Measurements from ENCODE around the gene SUB1.
A peak's percentile ranks its signal among the peaks of the same experiment; 100 is the strongest.
"Not testable (repeated sequence)": the region's sequence is repeated elsewhere in the genome, so short reads cannot be mapped to it uniquely, and the experiment has no call there.

SUB1 gene

DNA sequence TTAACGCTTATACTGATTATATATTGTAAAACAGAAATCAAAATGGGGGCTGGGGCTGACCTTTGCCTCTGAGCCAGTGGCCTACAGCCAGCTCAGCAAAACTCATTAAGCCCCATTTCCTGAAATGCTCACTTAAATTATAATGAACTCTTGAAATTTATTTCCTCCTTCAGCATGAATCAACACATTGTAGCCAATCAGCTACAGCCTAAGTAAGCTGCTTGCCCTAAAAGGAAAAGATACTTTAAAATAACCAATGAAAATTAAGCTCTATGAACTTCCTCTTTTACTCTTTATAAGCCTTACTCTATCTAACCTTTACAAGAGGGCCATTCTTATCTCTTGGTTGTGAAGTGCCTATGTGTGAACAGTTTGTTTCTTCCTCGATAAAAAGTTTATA lies 33.5 kb upstream of the SUB1 start:
- Histone ChIP-seq H3K4me3 (replicated peaks; ENCODE audit: insufficient read depth, low read length) (no peak overlapping the region), H3K27me3 (ENCODE audit: insufficient read depth, poor library complexity, severe bottlenecking) (no peaks in the 10 kb centered on the region), H3K27ac (replicated peaks) (no peak overlapping the region)
- TF ChIP-seq, protein P1, sequence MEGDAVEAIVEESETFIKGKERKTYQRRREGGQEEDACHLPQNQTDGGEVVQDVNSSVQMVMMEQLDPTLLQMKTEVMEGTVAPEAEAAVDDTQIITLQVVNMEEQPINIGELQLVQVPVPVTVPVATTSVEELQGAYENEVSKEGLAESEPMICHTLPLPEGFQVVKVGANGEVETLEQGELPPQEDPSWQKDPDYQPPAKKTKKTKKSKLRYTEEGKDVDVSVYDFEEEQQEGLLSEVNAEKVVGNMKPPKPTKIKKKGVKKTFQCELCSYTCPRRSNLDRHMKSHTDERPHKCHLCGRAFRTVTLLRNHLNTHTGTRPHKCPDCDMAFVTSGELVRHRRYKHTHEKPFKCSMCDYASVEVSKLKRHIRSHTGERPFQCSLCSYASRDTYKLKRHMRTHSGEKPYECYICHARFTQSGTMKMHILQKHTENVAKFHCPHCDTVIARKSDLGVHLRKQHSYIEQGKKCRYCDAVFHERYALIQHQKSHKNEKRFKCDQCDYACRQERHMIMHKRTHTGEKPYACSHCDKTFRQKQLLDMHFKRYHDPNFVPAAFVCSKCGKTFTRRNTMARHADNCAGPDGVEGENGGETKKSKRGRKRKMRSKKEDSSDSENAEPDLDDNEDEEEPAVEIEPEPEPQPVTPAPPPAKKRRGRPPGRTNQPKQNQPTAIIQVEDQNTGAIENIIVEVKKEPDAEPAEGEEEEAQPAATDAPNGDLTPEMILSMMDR (IDR thresholded peaks at IDR 0.05; ENCODE audit: insufficient read depth, low read length) = no peak
- no peak for TF ChIP-seq SPI1 (IDR thresholded peaks at IDR 0.05; ENCODE audit: borderline replicate concordance, low read depth)
- no peak for DNase-seq (ENCODE audit: low read depth in 1 of 2, low spot score in 1 of 2)

DNA sequence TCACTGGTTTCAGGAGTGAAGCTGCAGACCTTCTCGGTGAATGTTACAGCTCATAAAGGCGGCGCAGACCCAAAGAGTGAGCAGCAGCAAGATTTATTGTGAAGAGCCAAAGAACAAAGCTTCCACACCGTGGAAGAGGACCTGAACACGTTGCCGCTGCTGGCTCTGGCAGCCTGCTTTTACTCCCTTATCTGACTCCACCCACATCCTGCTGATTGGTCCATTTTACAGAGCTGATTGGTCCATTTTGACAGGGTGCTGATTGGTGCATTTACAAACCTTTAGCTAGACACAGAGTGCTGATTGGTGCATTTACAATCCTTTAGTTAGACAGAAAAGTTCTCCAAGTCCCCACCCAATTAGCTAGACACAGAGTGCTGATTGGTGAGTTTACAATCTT lies 32.9 kb upstream of the SUB1 start:
- not testable (repeated sequence) for DNase-seq (ENCODE audit: low read depth in 1 of 2, low spot score in 1 of 2); H3K4me3 ChIP-seq (replicated peaks; ENCODE audit: insufficient read depth, low read length); H3K27ac ChIP-seq (replicated peaks); H3K27me3 ChIP-seq (ENCODE audit: insufficient read depth, poor library complexity, severe bottlenecking)

DNA sequence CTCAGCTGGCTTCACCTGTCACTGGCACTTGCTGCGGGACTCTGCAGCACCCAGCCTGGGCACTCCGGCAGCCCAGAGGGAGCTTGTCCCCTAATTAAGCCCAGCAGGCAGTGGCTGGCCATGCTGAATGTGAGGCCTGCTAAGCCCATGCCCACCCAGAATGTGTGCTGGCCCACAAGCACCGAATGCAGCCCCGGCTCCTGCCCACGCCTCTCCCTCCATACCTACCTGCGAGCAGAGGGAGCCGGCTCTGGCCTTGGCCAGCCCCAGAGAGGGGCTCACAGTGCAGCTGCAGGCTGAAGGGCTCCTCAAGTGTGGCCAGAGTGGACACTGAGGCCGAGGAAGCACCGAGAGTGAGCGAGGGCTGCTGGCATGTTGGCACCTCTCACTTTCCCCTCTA lies 32.4 kb upstream of the SUB1 start:
- Histone ChIP-seq H3K27me3 (ENCODE audit: insufficient read depth, poor library complexity, severe bottlenecking) (no peaks in the 10 kb centered on the region), H3K4me3 (replicated peaks; ENCODE audit: insufficient read depth, low read length) (no peak overlapping the region), H3K27ac (replicated peaks) (no peak overlapping the region)
- no peak for DNase-seq (ENCODE audit: low read depth in 1 of 2, low spot score in 1 of 2)
- TF ChIP-seq SPI1 (IDR thresholded peaks at IDR 0.05; ENCODE audit: borderline replicate concordance, low read depth) = no peak
- TF ChIP-seq, protein P1 (IDR thresholded peaks at IDR 0.05; ENCODE audit: insufficient read depth, low read length) = no peak
- TF ChIP-seq, protein P2, sequence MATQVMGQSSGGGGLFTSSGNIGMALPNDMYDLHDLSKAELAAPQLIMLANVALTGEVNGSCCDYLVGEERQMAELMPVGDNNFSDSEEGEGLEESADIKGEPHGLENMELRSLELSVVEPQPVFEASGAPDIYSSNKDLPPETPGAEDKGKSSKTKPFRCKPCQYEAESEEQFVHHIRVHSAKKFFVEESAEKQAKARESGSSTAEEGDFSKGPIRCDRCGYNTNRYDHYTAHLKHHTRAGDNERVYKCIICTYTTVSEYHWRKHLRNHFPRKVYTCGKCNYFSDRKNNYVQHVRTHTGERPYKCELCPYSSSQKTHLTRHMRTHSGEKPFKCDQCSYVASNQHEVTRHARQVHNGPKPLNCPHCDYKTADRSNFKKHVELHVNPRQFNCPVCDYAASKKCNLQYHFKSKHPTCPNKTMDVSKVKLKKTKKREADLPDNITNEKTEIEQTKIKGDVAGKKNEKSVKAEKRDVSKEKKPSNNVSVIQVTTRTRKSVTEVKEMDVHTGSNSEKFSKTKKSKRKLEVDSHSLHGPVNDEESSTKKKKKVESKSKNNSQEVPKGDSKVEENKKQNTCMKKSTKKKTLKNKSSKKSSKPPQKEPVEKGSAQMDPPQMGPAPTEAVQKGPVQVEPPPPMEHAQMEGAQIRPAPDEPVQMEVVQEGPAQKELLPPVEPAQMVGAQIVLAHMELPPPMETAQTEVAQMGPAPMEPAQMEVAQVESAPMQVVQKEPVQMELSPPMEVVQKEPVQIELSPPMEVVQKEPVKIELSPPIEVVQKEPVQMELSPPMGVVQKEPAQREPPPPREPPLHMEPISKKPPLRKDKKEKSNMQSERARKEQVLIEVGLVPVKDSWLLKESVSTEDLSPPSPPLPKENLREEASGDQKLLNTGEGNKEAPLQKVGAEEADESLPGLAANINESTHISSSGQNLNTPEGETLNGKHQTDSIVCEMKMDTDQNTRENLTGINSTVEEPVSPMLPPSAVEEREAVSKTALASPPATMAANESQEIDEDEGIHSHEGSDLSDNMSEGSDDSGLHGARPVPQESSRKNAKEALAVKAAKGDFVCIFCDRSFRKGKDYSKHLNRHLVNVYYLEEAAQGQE (IDR thresholded peaks at IDR 0.05; ENCODE audit: insufficient replicate concordance, low read depth) = no peak
- TF ChIP-seq GABPA (IDR thresholded peaks at IDR 0.05; ENCODE audit: low read depth) = no peak
- no peak for TF ChIP-seq POLR2AphosphoS5 (IDR thresholded peaks at IDR 0.05; ENCODE audit: low read depth)

DNA sequence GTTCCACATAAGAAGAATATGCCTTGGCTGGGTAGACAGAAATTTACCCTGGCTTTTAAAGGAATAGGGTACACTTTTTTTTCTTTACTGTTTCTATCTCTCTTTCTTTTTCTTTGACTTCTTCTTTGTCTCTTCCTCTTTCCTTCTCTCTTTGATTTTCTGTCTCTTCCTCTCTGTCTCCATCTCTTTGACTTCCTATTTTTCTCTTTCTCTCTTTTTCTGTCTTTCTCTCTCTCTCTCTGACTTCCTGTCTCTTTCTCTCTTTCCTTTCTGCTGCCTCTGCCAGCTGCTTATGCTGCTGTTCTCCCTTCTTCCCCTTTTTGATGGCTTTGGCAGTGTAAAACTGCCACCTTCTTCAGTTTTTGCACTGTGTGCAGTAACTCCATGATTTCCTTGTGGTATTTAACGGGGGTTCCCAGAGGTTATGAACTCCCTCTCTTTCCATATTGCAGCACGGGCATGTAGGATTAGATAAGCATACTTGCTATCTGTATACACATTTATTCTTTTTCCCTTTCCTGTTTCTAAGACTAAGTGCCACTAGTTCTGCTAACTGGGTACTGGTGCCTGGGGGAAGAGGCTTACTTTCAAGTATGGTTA lies 31.1 kb upstream of the SUB1 start:
- peak overlapping the region; percentile 4; the same call in 1 of the 2 replicates for H3K27ac ChIP-seq (replicated peaks)
- not testable (repeated sequence) for H3K27me3 ChIP-seq (ENCODE audit: insufficient read depth, poor library complexity, severe bottlenecking); H3K4me3 ChIP-seq (replicated peaks; ENCODE audit: insufficient read depth, low read length)
- peak in 1 of 2 experiments; percentile 64 for DNase-seq (ENCODE audit: low read depth in 1 of 2, low spot score in 1 of 2)
- TF ChIP-seq SPI1 (IDR thresholded peaks at IDR 0.05; ENCODE audit: borderline replicate concordance, low read depth) = peak; percentile 88

DNA sequence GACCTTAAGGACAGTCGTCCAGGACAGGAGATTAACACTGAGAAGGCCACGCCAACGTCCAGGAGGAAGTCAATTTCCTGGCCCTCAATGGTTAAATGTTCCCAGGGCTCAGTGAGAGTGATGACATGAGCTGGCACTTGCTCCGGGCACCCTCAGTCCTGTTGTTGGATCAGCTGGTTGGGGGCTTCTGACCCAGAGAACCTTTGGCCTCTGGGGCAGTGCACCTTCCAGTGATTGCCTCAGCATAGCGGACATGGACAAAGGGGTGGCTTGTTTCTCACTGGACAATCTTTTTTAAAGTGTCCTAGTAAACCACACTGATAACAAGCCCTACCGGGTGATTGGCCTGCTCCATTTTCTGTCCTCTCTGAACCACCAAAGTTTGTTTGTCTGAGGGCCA lies 28.8 kb upstream of the SUB1 start:
- H3K27me3 ChIP-seq (ENCODE audit: insufficient read depth, poor library complexity, severe bottlenecking); H3K4me3 ChIP-seq (replicated peaks; ENCODE audit: insufficient read depth, low read length); DNase-seq (ENCODE audit: low read depth in 1 of 2, low spot score in 1 of 2); H3K27ac ChIP-seq (replicated peaks): not testable (repeated sequence)

DNA sequence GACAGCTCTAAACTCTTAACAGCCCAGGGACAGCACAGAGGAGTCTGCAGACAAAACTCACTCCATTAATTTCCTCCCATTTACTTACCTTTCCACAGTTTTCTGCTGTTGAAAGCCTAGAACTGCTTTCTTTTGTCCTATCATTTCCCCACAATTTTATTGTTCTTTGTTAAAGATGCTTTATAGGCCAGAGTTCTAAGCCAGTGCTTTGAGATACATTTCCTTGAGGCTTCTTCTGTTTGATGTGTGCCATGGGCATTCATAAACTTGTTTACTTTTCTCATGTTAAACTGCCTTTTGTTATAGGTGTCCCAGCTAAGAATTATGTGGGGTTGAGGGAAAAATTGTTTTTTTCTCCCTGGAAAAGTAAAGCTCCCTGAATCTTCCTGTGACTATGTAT lies 25.9 kb upstream of the SUB1 start:
- no peak for TF ChIP-seq GABPA (IDR thresholded peaks at IDR 0.05; ENCODE audit: low read depth)
- TF ChIP-seq, protein P1 (IDR thresholded peaks at IDR 0.05; ENCODE audit: insufficient read depth, low read length) = no peak
- TF ChIP-seq, protein P2 (IDR thresholded peaks at IDR 0.05; ENCODE audit: insufficient replicate concordance, low read depth) = no peak
- no peak overlapping the region for H3K4me3 ChIP-seq (replicated peaks; ENCODE audit: insufficient read depth, low read length)
- H3K27ac ChIP-seq (replicated peaks) = no peak overlapping the region
- DNase-seq (ENCODE audit: low read depth in 1 of 2, low spot score in 1 of 2) = no peak
- H3K27me3 ChIP-seq (ENCODE audit: insufficient read depth, poor library complexity, severe bottlenecking) = no peaks in the 10 kb centered on the region
